Measurements from ENCODE around the gene MFN2. TPM values are rescaled to one million over a fixed set of nuclear protein-coding genes. Genes with fewer than 3 reads are reported as not detected.
"Not testable (repeated sequence)": the region's sequence is repeated elsewhere in the genome, so short reads cannot be mapped to it uniquely, and the experiment has no call there.

The MFN2 gene
- total and polyA plus RNA-seq, 3 donors from 2014 or later, result 77.5 to 95.3 (median 80.0) TPM

- no peaks in the 10 kb centered on the region for H3K27me3 ChIP-seq
- DNase-seq, result no peak
- intact Hi-C loops (cut with DNase I; ENCODE audit: low total_unique reads), result no loop called here
- H3K27ac ChIP-seq, result no peak overlapping the region
- H3K36me3 ChIP-seq (ENCODE audit: low read depth, missing control alignments), result no peaks in the 10 kb centered on the region
- H3K4me1 ChIP-seq, result peaks cover 16% of the 10 kb centered on the region
- TF ChIP-seq POLR2A (IDR thresholded peaks at IDR 0.05), result no peak
- no peak for TF ChIP-seq CTCF (IDR thresholded peaks at IDR 0.05)
- WGBS, 2 donors, result 82 to 86% methylated on average over 17 to 18 of the region's 18 CpGs
- H3K4me3 ChIP-seq, result no peak overlapping the region
- no peaks in the 10 kb centered on the region for H3K9me3 ChIP-seq
These were observed 57.5 kb downstream of the MFN2 start for GRCh38 chr1:12037486-12038355.

DNA sequence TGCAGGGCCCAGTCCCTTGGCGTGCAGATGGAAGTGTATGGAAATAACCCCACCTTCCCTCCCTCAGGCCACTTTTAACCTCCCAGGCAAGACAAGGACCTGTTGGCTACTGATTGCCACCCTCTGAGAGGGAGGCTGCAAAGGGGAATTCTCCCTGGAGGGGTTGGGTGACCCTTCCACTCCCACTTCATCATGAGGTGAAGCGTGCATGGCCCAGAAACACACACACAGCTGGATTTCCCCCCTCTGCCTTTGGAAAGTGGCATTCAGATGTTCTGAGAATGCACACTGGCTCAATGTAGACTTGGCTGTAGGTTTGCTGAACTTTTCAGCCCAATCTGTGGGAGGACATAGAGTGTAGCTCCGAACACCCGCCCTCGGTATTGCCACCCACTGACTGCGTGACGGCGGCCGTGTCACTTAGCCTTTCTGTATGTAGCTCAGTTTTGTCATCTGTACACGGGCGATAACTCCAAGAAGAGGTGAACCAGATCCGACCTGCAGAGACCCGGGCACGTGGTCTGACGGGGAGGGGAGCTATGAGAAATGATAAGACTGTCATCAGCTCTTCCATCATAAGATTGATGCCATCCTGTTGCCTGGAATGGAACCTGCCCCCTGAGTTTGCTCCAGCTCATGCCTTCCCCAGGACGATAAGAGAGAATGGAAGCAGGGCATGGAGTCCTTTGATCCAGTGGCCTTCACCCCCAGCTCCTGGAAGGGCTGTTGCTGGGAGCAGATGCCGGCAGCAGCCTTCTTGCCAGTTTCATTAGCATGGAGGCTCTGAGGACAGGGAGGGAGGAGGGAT is 58.3 kb downstream of the MFN2 start:
- Histone ChIP-seq H3K27ac (no peak overlapping the region), H3K4me1 (peaks cover 16% of the 10 kb centered on the region), H3K4me3 (no peak overlapping the region)

GRCh38 chr1:12039164-12039525 is 58.9 kb downstream of the MFN2 start:
- no peaks in the 10 kb centered on the region for H3K9me3 ChIP-seq
- WGBS, 2 donors, result 49 to 63% methylated on average over 2 of the region's 2 CpGs
- H3K4me3 ChIP-seq, result no peak overlapping the region
- intact Hi-C loops (cut with DNase I; ENCODE audit: low total_unique reads), result no loop called here
- H3K4me1 ChIP-seq, result peaks cover 12% of the 10 kb centered on the region
- DNase-seq, result no peak
- H3K36me3 ChIP-seq (ENCODE audit: low read depth, missing control alignments), result no peaks in the 10 kb centered on the region
- H3K27ac ChIP-seq, result no peak overlapping the region
- no peak for TF ChIP-seq CTCF (IDR thresholded peaks at IDR 0.05)
- TF ChIP-seq POLR2A (IDR thresholded peaks at IDR 0.05), result no peak
- H3K27me3 ChIP-seq, result no peaks in the 10 kb centered on the region

More for the DNA sequence above, 58.3 kb downstream of the MFN2 start:
- Histone ChIP-seq H3K36me3 (ENCODE audit: low read depth, missing control alignments) (no peaks in the 10 kb centered on the region), H3K9me3 (no peaks in the 10 kb centered on the region), H3K27me3 (no peaks in the 10 kb centered on the region)
- WGBS, 2 donors, result 75 to 79% methylated on average over 14 to 17 of the region's 17 CpGs
- DNase-seq, result no peak
- intact Hi-C loops (cut with DNase I; ENCODE audit: low total_unique reads), result no loop called here
- TF ChIP-seq CTCF (IDR thresholded peaks at IDR 0.05) (no peak), POLR2A (IDR thresholded peaks at IDR 0.05) (no peak)

- H3K4me1 ChIP-seq; H3K36me3 ChIP-seq (ENCODE audit: low read depth, missing control alignments); H3K27me3 ChIP-seq; H3K4me3 ChIP-seq; H3K9me3 ChIP-seq; DNase-seq; H3K27ac ChIP-seq; intact Hi-C loops (cut with DNase I; ENCODE audit: low total_unique reads): not testable (repeated sequence)
- whole genome bisulfite sequencing, 2 donors, result 91 to 95% methylated on average over 13 of the region's 13 CpGs
These were observed 59.7 kb downstream of the MFN2 start for GRCh38 chr1:12039824-12040456.

DNA sequence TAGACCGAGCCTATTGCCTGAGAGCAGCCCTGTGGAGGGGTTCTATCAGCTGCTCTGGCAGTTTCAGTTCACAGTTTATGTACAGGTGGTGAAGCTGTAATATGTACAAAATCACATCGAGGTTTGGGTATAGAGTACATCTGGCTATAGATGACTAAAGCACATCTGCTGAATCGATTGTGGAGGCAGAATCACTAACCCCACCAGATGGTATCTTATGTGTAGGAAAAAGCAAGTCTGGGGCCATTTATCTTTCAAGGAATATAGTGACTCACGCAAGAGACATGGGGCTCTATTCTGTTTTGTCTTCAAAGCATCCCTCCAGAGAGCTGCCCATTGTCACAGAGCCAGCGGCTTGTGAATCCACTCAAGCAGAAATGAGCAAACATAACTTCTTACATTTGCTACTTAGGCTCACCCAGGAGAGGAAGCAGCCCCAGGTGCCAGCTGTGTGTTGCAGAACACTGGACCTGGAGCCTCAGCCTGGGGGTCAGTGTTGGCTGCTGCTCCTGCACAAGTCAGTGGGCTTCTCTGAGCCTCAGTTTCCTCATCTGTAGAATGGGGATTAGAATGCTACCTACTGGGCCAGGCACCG is 60.3 kb downstream of the MFN2 start:
- no peak for DNase-seq
- no peak overlapping the region for H3K4me3 ChIP-seq
- 82 to 89% methylated on average over 6 of the region's 6 CpGs for WGBS, 2 donors
- H3K27ac ChIP-seq, result no peak overlapping the region
- H3K36me3 ChIP-seq (ENCODE audit: low read depth, missing control alignments), result no peaks in the 10 kb centered on the region
- no peaks in the 10 kb centered on the region for H3K4me1 ChIP-seq
- H3K9me3 ChIP-seq, result no peaks in the 10 kb centered on the region
- no peaks in the 10 kb centered on the region for H3K27me3 ChIP-seq
- TF ChIP-seq POLR2A (IDR thresholded peaks at IDR 0.05), result no peak
- no peak for TF ChIP-seq CTCF (IDR thresholded peaks at IDR 0.05)
- intact Hi-C loops (cut with DNase I; ENCODE audit: low total_unique reads), result no loop called here

GRCh38 chr1:12044187-12044877 is 64.1 kb downstream of the MFN2 start:
- DNase-seq; H3K36me3 ChIP-seq (ENCODE audit: low read depth, missing control alignments); intact Hi-C loops (cut with DNase I; ENCODE audit: low total_unique reads); H3K9me3 ChIP-seq; H3K4me3 ChIP-seq; H3K27ac ChIP-seq; H3K4me1 ChIP-seq; H3K27me3 ChIP-seq: not testable (repeated sequence)
- WGBS, 2 donors, result 84 to 89% methylated on average over 13 to 15 of the region's 15 CpGs

All from testis (tissue), 3 donors.